ENCODE data around the gene TUBB4A.

The TUBB4A gene

DNA sequence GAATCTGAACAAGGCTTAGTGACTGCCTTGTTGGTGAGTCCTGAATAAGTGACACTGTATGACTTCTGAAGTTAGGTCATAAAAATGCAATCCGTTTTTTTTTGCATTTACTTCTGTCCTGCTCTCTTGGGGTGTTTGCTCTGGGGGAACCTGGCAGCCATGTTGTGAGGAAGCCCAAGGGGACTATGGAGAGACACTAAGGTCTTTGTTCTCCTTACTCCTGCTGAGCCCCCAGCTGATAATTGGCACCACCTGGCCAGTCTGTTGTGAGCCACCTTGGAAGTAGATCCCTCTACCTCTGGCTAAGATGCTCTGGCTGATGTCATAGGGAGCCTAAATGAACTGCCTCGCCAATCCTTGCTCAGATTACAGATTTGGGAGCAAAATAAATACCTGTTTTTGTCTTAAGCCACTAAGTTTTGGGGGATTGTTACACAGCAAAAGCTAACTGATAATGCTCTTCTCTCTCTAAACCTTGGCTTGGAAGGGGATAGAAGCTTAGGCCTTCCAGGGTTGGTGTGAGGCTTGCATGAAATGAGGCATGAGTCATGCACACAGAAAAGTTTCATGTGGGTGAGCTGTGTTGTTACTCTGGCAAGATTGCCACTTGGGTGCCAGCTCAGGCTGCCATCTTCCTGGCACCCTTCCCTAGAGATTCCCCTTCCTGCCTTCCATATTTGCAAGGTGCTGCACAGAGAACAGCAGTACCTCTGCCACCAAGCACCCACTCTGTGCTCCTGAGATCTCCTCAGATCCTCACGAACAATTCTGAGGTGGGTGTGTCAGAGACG is 10.1 kb downstream of the TUBB4A start:
- no peak for DNase-seq

DNA sequence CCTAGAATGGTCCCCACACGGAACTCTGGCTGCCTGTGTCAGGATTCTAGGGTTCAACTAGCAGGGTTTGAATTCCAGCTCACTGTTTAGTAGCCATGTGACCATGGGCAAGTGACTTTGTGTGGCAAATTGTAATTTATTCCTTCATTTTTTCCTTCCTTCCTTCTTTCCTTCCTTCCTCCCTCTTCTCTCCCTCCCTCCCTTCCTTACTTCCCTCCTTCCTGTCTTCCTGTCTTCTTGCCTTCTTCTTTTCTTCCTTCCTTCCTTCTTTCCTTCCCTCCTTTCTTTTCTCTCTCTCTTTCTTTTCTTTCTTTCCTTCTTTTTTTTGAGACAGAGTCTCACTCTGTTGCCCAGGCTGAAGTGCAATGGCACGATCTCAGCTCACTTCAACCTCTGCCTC is 12.0 kb downstream of the TUBB4A start:
- DNase-seq = no peak

DNA sequence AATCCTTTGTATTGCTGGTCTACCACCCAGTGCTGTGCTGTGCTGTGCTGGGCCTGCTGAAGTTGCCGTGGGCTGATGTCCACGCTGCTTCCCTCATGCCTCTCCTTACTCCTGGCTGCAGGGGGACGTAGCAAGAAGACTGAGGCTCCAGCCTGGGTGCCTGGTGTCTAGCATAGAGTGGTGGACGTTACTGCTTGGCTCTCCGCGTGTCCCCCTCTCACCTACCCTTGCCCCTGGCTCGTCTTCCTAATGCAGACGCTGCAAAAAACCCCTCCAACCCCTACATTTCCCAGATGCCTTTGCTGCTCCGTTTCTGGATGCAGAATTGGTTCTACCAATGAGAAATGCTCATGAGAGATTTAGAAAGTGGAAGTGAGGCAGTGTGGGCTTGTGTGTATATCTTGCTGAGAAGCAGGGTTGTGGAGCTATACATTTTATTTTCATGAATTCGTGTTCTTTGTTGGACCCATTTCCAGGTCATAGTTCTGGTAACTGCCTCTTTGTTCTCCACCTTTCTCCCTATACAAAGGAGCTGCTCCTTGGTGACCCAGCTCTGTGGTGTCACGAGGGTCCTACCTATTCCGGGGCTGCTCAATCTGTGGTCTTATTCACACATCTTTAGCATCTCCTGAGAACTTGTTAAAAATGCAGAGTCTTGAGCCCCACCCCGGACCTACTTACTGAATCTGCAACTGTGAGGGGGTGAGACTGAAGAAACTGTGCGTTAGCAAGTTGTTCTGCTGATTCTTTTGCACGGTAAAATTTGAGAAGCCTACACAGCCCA is 12.6 kb downstream of the TUBB4A start:
- no peak for DNase-seq

DNA sequence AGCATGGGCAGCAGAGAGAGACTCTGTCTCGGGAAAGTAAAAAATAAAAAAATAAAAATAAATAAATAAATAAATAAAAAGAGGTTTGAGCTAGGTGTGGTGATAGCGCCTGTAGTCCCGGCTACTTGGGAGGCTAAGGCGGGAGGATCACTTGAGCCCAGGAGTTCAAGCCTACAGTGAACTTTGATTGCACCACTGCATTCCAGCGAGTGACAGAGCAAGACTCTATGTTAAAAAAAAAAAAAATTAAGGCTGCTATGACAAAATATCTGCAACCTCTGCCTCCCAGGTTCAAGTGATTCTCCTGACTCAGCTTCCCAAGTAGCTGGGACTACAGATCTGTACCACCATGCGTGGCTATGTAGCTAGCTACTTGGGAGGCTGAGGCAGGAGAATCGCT is 17.3 kb downstream of the TUBB4A start:
- no peak for DNase-seq

DNA sequence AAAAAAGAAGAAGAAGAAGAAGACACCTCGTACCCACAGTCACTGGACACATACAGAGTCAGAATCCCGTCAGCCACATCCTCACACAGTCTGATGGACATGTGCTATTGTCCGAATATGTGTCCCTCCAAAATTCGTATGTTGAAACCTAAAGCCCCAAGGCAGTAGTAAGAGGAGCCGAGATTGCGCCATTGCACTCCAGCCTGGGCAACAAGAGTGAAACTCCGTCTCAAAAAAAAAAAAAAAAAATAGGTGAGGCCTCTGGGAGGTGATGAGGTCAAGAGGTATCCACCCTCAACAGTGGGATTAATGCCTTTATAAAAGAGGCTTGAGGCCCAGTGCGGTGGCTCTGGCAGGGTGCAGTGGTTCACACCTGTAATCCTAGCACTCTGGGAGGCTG is 17.9 kb downstream of the TUBB4A start:
- DNase-seq = no peak

DNA sequence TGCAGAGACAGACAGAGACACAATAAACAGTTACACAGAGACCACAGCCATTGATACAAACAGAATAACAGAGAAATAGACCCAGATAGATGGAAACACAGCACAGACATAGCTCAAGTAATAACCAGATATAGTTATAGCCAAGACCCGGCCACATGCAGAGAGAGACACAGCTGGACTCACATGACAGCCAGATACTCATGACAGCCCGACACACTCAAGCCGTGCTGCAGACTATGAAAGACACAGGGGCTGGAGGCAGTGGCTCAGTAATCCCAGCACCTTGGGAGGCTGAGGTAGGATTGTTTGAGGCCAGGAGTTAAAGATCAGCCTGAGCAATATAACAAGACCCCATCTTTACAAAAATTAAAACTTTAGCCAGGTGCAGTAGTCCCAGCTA is 18.9 kb downstream of the TUBB4A start:
- DNase-seq = no peak

DNA sequence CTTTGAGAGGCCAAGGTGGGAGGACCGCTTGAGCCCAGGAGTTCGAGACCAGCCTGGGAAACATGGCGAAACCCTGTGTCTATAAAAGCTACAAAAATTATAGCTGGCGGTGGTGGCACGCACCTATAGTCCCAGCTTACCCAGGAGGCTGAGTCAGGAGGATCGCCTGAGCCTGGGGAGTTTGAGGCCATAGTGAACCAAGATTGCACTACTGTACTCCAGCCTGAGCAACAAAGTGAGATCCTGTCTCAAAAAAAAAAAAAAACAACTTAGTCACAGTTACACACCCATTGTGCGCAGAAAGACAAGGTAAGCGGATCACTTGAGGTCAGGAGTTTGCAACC is 19.8 kb downstream of the TUBB4A start:
- no peak for DNase-seq

DNA sequence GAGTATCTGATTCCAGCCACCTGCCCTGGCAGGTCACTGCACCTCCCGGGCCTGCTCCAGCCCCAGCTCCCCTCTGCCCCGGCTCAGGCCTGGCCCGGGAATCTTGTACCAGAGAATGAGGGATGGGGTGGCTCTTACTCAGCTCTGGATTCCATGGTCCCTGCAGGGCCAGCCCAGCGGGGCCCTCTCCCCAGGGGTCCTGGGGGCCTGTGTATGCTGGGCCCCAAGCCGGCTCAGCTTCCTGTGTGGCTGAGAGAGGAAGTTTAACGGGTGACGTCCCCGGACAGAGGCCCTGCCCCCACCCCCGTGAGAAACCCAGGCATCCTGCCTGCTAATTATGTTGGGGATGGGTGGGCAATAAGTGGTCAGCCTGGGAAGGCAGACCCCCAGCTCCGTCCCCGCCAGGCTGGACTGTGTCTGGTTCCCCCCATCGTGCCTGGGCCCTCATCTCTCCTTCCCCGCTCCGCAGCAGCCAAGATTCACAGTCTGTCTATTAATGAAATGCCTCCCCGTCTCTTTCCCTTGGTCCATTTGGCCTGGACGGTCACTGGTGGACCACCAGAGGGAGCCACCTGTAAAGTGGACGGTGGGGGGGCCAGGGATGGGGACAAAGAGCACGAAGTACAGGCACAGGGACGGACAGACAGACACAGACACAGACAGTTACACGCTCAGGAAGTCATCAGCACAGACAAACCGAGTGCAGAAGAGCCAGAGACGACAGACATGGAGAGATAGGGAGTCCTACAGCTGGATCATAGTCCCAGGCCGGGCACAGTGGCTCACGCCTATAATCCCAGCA is 20.4 kb downstream of the TUBB4A start, which contains the start of gene DENND1C:
DENND1C (minus strand) TSS at position 247 of the 802 bp plus-strand sequence; CDS start at position 155, 92 bp downstream.
- peak; percentile 71 for DNase-seq

DNA sequence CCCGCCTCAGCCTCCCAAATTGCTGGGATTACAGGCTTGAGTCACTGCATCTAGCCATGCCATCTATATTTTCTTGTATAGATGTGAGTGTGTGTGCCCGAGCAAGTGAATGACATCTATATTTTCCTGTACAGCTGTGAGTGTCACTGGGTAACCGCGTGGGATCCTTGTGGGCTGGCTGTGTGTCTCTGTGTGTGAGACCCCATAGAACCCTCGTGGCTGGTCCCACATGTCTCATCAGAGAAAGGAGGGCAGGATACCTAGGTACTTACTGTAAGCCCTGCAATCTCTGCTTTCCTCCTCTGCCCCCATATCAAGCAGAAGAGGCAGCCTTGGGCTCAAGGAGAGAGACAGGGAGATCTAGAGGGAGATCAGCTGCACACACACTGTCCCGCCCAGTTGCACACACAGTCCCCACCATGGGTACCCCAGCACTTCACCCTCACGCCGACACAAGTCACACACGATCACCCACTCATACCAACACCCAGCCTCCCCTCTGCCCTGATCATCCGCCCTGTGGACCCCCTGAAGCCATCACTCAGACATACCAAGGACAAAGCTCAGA is 21.2 kb downstream of the TUBB4A start:
- no peak for DNase-seq

DNA sequence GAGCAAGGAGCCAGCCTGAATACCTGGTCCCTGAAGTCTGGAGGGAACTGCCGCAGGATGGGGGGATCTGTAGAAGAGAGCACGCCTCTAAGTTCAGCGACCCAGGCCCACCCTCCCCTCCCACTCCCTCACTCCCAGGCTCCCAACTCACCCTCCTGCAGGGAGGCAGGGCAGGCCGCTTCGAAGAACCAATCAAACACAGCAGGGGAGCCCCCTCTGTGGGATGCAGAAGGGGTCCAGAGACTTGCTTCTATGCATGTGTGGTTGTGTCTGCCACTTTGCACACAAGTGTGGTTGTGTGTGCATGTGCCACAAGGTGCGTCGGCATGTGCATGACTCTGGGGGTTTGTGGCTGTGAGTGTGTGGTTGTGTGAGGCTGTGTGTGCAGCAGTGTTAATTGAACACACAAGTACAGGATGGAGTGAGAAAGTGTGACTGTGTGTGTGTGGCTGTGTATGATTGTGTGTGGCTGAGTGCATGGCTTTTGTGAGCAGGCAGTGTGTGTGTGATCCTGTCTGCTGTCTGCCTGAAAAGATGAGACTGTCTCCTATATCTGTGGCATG is 22.2 kb downstream of the TUBB4A start:
- DNase-seq = no peak

DNA sequence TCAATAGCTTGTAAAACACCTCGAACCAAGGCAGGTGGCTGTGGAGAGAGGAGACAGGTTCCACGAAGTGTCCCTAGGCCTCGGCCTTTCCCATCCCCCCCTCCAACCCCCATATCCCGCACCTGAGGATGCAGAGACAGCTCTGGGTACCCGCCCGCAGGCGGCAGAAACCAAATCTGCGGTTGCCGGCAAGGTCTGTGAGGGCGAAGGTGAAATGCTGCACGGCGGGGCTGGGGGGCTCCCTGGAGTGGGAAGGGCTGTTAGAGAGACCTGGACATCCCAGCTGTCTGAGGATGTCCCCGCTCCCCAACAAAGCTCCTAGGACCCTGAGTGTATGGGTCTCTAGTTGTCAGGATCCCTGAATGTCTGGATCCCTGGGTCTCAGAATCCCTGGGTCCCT is 23.3 kb downstream of the TUBB4A start:
- DNase-seq = no peak

DNA sequence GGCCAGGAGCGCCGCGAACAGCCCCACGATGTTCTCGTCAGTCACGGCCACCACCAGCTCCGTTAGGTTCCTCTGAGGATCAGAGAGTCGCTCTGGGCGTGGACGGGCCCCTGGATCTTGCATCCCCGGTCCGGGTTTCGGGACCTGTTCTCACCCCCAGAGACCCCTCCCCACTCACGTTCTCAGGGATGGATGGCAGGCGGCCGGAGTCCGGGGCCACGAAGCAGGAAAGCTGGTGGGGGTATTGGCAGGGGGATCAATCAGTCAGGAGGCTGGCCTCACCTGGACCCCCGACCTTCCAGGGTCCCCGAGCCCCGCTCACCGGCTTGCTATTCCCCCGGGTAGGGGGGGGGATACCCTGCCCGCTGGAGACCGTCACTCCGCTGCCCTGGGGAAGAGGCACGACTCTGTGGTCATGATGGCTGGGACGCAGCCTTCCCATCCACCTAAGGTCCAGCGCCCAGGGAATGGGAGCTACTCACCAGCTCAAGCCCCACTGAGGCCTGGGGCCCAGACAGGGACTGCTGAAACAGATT is 25.1 kb downstream of the TUBB4A start:
- DNase-seq = no peak

DNA sequence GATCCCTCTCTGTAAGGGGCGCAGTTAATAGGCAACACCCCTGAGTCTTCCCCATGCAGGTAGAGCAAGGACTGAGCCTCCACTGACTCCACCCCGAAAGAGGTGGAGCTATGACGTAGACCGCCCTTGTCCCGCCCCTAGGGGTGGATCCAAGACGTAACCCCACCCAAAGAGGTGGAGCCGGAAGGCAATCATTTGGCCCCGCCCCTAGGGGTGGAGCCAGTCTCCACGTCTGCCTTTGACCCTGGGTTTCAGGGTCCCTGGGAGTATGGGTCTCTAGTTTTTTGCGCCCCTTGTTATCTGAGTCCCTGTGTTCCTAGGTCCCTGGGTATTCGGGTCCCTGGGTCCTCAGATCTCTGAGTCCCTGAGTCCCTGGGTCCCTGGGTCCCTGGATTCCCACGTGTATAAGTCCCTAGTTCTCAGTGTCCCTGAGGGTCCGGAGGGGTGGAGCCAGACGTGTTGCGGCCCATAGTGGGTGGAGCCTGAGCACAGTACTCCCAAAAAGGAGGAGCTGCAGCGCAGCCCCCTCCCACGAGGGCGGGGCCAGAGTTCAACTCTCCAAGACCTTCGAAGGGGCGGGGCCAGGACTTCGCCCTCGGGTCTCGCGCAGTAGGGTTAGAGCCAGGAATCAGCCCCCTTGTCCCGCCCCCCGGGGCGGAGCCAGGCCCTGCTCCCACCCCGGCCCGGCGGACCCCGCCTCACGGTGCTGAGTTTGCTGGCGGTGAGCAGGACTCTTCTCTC is 25.8 kb downstream of the TUBB4A start:
- DNase-seq = peak; percentile 80

DNA sequence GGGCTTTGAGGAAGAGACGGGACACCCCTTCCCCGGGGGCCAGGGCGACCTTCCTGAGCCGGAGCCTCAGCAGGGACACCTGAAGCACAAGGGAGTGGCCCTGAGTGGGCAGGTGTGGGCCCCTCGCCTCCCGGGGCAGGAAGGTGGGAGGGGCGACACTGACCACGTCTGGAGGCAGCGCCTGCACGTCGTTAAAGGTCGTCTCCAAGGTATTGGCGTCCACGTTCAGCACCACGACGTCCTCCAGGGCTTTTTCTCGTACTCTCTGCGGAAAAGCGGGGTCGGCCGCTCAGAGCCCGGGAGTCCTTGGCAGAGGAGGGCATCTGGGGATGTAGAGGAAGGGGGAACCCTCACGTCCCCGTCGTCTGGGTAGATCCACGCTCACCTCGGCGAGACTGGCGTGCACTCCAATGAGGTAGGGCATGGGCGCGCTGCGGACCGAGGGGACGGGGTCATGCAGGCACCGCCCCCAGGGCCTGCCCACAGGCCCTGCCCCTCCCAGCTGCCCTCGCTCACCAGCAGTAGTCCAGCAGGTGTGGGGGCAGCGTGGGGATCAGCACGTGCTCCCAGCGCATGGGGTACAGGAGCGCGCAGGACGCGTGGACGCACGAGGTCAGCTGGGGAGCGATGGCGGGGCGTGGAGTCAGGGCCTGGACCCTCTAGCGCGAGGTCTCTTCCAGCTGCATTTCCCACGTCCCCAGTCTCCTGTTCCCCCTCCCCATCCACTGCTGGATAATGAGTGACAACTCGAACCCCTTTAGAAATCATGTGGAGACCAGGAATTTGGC is 26.6 kb downstream of the TUBB4A start:
- no peak for DNase-seq

DNA sequence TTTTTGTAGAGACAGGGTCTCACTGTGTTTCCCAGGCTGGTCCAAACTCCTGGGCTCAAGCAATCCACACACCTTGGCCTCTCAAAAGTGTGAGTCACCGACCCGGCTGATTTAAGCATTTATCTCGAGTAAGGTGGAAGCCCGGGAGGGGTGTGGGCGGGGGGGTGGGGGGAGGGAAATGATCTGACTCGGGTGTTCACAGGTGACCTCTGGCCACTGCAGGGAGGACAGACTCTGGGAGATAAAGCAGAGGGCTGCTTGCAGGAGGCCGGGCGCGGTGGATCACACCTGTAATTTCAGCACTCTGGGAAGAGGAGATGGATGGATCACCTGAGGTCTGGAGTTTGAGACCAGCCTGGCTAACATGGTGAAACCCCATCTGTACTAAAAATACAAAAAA is 28.5 kb downstream of the TUBB4A start:
- DNase-seq = no peak

DNA sequence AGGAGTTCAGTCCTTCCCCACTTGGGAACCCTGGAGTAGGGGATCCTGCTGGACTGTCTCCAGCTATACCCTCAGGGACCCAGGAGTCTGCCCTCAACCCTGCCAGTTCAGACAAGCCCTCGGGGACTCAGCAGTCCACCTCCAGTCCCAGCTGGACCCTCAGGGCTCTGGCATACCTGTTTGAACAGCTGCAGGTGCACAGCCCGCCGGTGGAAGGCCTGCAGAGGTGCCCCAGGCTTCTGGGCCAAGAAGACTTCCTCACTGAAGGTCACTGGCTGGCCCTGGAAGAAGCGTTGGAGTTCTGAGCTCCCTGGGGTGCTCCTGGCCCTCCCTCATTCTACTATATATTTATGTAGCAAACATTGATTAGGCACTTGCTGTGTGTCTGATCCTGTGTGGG is 29.4 kb downstream of the TUBB4A start:
- no peak for DNase-seq

DNA sequence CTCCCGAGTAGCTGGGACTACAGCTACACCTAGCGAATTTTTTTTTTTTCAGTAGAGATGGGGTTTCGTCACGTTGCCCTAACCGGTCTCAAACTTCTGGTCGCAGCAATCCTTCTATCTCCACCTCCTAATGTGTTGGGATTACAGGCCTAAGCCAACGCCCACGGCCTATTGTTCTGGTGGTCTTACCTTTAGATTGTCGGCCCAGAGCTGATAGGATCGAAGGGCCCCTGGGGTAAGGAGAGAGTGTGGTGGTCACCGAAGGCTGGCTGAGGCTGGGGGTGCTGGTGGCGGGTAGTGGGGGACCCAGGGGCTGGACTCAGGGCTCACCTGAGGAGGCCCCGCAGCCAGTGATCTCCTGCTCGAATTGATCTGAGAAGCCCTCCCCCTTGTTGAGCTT is 31.0 kb downstream of the TUBB4A start:
- no peak for DNase-seq

DNA sequence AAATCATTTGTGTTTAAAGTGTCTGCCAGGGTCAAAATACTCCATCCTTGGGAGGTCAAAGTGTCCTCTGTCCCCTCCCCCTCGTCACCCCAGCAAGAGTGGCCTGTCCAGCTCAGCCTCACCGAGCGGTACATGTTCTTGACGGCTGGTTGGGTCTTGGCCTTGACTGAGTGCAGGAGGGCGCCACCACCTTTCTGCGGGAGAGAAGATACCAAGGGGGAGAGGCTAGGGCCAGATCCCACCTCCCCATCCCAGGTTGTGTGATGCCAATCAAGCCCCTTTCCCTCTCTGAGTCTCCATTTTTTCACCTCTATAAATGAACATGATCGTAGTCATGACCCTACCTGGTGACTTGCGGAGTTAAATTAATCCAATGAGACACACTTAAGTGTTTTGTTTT is 31.9 kb downstream of the TUBB4A start:
- no peak for DNase-seq

DNA sequence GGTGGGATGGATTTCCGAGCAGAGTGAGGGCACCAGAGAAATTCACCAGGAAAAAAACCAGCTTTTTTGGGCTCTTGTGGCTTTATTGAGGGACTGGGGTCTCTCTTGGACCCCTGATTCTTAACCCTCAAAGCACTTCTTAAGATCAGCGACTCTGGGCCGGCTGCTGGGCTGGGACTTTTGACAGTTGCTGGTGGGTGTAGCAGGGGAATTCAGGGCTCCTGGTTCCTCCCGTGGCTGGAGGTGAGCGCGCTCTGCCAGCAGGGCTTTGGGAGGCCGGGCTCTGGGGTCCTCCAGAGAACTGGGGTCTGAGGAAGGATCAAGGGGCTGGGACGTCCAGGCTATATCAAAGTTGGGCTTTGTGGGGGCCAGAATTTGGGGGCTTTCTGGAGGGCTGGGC is 34.7 kb downstream of the TUBB4A start:
- DNase-seq = no peak

DNA sequence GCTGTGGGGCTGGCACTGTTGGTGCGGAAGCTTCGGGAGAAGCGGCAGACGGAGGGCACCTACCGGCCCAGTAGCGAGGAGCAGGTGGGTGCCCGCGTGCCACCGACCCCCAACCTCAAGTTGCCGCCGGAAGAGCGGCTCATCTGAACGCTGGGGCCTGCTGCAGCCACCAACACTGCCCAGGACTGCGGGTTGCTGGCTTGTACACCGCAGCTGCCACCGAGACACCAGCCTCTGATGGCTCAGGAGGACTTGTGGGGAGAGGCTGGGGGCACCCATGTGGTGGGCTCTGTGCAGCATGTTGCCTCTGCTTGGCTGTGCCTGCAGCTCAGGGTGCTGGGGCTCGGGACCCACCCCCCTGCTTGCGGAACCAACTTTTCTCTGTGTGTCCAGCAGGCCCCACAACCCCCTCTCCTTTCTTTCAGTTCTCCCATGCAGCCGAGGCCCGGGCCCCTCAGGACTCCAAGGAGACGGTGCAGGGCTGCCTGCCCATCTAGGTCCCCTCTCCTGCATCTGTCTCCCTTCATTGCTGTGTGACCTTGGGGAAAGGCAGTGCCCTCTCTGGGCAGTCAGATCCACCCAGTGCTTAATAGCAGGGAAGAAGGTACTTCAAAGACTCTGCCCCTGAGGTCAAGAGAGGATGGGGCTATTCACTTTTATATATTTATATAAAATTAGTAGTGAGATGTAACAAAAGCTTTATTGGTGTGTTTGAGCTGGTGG is 35.4 kb downstream of the TUBB4A start:
- DNase-seq = no peak

All from activated CD4-positive, CD25-positive, alpha-beta regulatory T cell treated with anti-CD3 and anti-CD28 coated beads, Interleukin-2, amount 50 U/mL, for 72 hours (primary cell).